HTERT RPE-1 (cell line): ENCODE data around the gene ZC3HAV1.
"Not testable (repeated sequence)": the region's sequence is repeated elsewhere in the genome, so short reads cannot be mapped to it uniquely, and the experiment has no call there.

Experiments
- in situ Hi-C: fragments of 300-500 bp; cut with MboI; formaldehyde crosslinking; loops from 4 replicates; pipeline ENCODE4 v1.14.3; 2020; ENCODE audit warnings: low sequenced_read_pairs

ZC3HAV1 gene

DNA sequence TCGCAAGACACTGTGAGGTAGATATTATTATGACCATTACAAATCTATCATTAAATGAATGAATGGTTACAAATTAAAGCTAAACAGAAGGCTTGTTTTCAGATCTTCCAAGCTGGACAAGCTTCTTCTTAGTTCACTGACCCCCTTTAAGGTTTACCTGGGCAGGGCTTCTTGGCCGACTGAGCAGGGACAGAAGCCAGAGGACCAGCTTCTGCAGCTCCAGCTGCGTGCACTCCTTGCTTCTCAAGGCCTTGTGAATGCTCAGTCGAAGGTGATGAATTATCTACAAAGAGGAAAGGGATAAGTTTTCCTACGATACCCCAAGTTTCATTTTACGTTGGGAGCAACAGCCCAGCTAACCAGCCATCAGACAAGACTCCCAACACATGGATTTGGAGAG lies 83.0 kb downstream of the ZC3HAV1 start:
- in situ Hi-C loops: no loop called here

DNA sequence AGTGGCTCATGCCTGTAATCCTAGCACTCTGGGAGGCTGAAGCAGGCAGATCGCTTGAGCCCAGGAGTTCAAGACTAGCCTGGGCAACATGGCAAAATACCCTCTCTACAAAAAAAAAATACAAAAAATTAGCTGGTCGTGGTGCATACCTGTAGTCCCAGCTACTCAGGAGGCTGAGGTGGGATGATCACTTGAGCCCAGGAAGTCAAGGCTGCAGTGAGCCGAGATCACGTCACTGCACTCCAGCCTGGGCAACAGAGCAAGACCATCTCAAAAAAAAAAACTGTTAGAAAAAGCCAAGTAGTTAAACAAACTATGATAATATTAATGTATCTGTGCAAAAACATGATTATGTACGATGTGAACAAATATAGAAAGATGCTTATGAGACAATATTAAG lies 83.7 kb downstream of the ZC3HAV1 start:
- in situ Hi-C loops: not testable (repeated sequence)

DNA sequence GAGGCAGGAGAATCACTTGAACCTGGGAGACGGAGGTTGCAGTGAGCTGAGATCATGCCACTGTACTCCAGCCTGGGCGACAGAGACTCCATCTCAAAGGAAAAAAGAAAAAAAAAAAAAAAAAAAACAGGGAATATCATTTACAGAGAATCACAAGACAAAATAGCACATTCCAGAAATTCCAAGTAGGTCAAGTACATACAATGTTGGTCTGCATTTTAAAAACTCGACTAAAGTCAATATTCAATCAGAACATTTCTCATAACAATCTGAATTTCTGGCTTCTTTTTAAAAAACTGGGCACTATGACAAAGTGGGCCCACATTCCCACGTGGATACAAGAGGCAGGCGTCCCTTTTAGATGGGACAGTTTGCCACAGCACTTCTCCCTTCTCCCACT lies 86.4 kb downstream of the ZC3HAV1 start:
- in situ Hi-C loops: no loop called here

DNA sequence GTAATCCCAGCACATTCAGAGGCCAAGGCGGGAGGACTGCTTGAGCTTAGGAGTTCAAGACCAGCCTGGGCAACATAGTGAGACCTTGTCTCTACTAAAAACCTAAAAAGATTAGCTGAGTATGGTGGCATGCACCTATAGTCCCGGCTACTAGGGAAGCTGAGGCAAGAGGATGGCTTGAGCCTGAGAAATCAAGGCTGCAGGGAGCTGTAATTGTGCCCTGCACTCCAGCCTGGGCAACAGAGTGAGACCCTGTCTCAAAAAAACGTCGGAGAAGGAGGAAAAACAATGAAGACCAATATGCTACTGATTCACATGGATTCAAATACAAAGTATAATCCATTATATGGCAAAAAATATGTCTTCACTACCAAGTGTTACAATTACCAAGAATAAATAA lies 87.2 kb downstream of the ZC3HAV1 start:
- in situ Hi-C loops: no loop called here

DNA sequence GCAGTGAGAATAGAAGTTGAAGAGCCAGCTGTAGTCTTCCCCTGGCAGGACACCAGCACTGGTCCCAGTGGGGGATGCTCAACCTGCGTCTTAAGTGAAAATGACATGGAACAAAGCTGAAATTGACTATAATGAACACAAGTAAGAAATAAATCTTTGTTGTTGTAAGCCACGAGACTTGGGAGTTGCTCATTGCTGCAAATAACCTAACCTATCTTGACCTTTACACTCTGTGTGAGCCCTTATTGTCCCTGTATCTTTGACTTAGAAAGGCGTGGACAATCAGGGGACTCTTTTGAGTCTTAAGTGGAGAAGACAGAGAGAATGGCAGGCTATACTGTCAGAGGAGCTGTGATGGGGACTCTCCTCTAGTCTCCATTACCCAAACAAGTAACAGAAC lies 90.6 kb downstream of the ZC3HAV1 start:
- in situ Hi-C loops: no loop called here

DNA sequence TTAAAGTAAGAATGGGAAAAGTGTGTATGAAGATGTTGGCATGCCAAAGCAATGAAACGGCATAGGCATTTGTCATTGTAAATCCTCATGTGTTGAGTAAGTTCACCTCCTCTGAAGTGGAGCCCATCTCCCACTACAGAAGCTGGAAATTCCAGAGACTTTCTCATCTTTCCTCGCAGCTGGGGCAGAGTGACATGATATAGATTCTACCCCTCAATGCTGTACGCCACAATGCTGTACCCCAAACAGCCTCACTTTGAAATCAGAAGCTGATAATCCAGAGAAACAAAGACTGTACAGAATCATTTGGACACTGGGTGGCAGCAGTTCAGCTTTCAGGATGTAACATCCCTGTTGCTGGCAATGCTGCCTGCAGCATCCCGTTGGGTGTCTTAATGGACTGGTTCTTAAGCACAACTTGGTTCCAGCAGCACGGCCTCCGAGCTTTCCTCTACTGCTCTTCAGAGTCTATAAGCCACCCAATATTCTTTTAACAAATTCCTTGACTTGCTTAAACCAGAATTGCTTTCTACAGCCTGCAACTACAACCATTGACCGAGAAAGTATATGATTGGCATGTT lies 92.5 kb downstream of the ZC3HAV1 start:
- in situ Hi-C loops: no loop called here

DNA sequence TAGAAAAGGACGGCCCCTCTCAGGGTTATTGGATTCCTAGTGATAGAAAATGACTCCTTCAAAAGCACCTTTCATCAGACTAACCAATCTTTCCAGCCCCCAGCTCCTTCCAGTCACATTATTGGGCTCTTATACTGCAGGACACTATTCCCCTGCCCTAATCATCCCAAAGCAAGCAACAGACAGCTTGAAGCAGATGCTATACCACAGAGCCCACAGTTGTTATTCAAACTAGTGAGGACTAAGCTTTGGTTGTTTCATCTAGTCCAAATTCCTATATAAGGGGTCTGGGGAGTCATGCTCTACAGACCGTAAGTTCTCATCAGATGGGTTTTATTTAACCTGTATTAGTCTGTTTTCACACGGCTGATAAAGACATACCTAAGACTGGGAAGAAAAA lies 98.1 kb downstream of the ZC3HAV1 start:
- in situ Hi-C loops: no loop called here

DNA sequence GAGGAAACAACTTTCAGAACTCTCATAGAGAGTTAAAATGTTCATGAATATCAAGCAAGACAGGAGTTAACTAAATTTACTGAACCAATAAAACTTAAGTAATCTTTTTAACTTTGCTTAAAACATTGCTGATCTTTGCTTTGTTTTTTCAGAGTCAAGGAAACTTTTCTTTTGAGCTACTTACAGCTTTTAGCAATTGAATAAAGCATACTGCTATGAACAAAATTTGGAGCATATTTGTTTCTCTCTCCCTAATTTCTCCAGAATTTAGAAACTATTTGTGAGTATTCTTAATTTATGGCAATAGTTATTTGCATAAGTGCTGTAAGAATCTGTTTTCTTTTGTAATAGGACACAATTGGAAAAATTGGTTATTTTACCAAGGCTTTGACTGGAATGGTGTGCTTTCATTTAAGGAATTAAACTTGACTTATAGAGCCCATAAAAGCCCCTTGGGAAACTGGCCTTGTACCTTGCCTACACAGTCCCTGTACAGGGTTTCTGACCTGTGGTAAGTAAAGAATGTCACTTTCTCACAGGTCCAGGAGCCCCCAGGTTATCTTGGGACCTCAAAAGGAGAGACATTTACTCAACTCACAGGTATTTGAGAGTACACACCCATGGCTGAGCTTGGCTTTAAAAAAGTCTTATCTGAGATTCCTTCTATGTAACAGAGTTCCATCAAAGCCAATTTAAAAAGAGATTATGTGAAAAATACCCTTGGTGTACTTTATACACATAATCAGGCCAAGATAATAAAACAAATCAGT lies 105.0 kb downstream of the ZC3HAV1 start:
- in situ Hi-C loops: no loop called here

DNA sequence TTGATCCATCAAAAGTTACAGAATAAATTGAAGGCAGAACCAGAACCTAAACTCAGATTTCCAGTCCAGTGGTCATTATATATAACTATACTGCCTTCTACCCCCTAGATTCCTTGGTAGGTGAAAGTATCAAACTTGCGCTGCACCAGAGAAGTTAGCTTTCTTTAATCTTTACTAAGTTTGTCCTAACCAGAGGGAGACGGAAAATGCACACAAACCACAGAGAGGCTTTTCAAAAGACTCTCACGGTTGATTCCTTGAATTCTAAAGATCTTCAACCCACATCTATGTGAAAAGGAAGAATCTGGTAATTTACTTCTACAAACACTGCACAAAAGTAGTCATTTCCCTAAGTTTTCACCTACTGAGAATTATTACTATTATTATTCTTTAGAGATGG lies 110.1 kb downstream of the ZC3HAV1 start:
- in situ Hi-C loops: no loop called here
